GM21526 (cell line): Measurements from ENCODE around the gene TEKT4.
"Not testable (repeated sequence)": the region's sequence is repeated elsewhere in the genome, so short reads cannot be mapped to it uniquely, and the experiment has no call there.

Source experiments
- ATAC-seq: cut with Tn5 transposase; IDR thresholded peaks from one replicate; pipeline ENCODE4 v1.9.1; 2021; ENCODE audit warnings: moderate library complexity; ENCODE audit not compliant: unreplicated experiment, low FRiP score

TEKT4 gene

GRCh38 chr2:94875820-94876522 lies 4.7 kb downstream of the TEKT4 start:
- no peak for ATAC-seq

DNA sequence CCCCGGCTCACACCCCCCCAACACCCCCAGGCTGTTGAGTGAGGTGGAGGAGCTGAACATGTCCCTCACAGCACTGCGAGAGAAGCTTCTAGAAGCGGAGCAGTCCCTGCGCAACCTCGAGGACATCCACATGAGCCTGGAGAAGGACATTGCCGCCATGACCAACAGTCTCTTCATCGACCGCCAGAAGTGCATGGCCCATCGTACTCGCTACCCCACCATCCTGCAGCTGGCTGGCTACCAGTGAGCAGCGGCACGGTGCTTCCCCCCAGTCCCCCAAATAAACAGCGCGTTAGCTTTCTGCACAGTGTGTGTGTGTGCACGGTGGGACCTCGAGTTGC lies 5.3 kb downstream of the TEKT4 start:
- no peak for ATAC-seq

DNA sequence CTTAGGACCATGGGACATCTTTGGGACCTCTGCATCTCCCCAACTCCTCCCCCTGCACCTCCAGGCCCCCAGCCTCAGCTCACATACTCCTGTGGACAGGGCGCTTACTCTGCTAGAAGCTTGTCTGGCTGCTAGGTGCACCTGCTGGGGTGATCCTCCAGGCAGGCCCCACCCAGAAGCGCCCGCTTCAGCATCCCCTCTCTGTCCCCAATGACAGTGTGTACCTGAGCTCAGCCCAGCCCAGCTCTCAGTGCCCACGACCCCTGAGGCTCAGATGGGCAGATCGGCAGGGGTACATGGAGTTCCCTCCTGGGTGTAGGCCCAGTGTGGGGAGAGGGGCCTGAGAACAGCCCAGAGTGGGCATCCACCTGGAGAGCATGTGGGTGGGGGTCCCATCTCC lies 5.9 kb downstream of the TEKT4 start:
- no peak for ATAC-seq

DNA sequence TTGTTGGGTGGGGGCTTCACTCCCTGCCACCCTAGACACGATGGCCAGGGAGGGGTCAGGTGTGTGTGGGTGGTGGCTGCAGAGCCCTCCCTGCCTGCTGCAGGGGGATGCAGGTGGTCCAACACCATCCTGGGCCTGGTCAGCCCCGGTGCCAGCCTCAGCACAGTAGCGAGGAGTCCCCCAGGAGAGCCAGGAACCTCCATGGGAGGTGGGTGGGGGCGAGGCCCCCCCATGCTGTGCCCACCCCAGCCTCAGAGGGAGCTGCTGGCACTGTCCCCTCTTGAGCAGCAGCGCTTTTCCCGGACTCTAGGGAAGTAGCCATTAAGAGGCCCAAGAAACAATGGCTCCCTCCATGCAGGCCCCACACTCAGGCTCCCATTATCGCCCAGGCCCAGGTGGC lies 7.3 kb downstream of the TEKT4 start:
- ATAC-seq: not testable (repeated sequence)

DNA sequence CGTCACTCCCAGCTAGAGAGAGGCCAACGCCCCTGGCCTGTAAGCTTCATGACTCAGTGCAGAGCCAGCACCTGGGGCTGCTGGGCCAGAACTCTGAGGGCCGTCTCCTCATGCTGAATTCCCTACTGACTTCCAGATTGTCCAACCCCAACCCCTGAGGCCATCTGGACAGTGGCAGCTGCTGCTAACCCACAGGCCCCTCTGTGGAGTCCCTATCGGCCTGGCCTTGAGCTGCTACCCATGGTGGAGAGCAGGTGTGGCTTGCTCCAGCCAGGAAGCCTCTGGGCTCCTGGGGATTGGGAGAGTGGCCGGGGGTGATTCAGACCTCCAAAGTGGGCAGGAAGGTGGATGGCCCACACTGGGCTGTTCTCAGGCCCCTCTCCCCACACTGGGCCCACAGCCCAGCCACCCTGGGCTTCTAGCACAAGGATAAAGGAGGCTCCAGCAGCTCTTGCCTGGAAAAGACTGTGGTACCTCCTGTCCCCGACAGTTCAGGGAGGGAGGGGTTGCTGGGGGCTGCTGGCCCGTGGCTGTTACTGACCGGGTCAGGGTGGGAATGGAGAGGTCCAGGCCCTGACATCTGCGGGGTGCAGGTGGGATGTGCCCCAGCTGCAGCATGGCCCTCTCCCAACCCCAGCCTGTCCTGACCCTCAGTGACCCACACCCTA lies 8.2 kb downstream of the TEKT4 start:
- no peak for ATAC-seq

- ATAC-seq: no peak
These were observed 8.8 kb downstream of the TEKT4 start for GRCh38 chr2:94879982-94880377.

DNA sequence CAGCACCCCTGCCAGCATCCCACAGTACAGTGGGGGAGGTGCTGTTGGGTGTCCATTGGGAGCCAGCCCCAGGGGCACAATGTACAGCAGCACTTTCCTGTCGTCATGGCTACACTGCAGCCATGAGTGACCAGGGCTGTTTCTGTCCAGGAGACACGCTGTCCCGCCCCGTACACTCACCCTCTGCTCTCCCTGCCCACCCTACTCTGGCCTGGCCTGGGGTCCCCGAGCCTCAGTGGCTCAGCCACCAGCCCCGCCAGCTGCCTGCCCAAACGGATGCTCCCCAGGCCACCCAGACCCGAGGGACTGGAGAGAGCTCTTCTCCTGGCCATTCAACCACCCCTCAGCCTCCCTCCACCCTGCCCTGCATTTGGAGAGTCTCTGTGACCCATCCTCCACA lies 9.3 kb downstream of the TEKT4 start:
- ATAC-seq: no peak

- ATAC-seq: no peak
These were observed 9.8 kb downstream of the TEKT4 start for GRCh38 chr2:94881070-94881469.

- no peak for ATAC-seq
These were observed 19.0 kb downstream of the TEKT4 start for GRCh38 chr2:94890234-94890633.

DNA sequence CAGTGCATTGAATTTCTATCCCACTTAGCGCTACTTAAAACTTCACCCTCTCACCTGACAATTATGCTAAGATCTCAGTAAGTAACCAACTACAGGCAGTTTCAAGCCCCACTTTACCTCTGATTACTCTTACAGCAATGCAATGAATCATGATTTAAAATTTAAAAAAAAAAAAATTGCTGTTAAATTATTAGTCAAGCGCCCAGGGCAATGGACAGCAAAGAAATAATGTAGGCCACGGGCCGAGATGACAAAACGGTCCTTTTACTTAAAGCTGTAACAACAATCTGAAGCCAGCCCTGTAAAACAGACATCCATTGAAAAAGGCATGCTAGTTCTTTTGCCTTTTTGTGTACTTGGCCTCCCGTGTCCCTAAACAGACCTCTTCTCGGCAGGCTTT lies 24.0 kb downstream of the TEKT4 start:
- not testable (repeated sequence) for ATAC-seq

- not testable (repeated sequence) for ATAC-seq
These were observed 35.7 kb downstream of the TEKT4 start for GRCh38 chr2:94906976-94907375.

GRCh38 chr2:94923196-94923595 lies 52.0 kb downstream of the TEKT4 start:
- ATAC-seq: no peak

GRCh38 chr2:94924999-94925398 lies 53.8 kb downstream of the TEKT4 start:
- not testable (repeated sequence) for ATAC-seq
